ENCODE results near the gene ZNF638. TPM values are rescaled to one million over a fixed set of nuclear protein-coding genes. Genes with fewer than 3 reads are reported as not detected.

Gene ZNF638
- total RNA-seq, 4 donors from 2014 or later = 191 to 233 (median 215) TPM

GRCh38 chr2:71323386-71323785 is 8.2 kb upstream of the ZNF638 start:
- TF ChIP-seq CTCF (IDR thresholded peaks at IDR 0.05; ENCODE audit: low read depth) = no peak

- no peak for TF ChIP-seq CTCF (IDR thresholded peaks at IDR 0.05; ENCODE audit: low read depth)
Observed at GRCh38 chr2:71326968-71327367, 4.6 kb upstream of the ZNF638 start.

GRCh38 chr2:71327916-71328315 is 3.7 kb upstream of the ZNF638 start:
- no peak for TF ChIP-seq CTCF (IDR thresholded peaks at IDR 0.05; ENCODE audit: low read depth)

- TF ChIP-seq CTCF (IDR thresholded peaks at IDR 0.05; ENCODE audit: low read depth) = no peak
Observed at GRCh38 chr2:71330155-71330554, 1.4 kb upstream of the ZNF638 start.

- no peak for TF ChIP-seq CTCF (IDR thresholded peaks at IDR 0.05; ENCODE audit: low read depth)
Observed at GRCh38 chr2:71330585-71331330, 824 bp upstream of the ZNF638 start.

GRCh38 chr2:71332435-71332796 is 834 bp downstream of the ZNF638 start:
- no peak for TF ChIP-seq CTCF (IDR thresholded peaks at IDR 0.05; ENCODE audit: low read depth)

- no peak for TF ChIP-seq CTCF (IDR thresholded peaks at IDR 0.05; ENCODE audit: low read depth)
Observed at GRCh38 chr2:71333619-71334018, 2.0 kb downstream of the ZNF638 start.

Measured in subcutaneous adipose tissue (tissue), 4 donors.